Nucleus accumbens (tissue), 56 donors: ENCODE results near the gene GSTM1.
"Not testable (repeated sequence)": the region's sequence is repeated elsewhere in the genome, so short reads cannot be mapped to it uniquely, and the experiment has no call there.

ENCODE experiments used
- DNase-seq, 56 donors: peaks; one replicate each; lab custom pipeline; 2025; lab: John Stamatoyannopoulos, UW

The GSTM1 gene

DNA sequence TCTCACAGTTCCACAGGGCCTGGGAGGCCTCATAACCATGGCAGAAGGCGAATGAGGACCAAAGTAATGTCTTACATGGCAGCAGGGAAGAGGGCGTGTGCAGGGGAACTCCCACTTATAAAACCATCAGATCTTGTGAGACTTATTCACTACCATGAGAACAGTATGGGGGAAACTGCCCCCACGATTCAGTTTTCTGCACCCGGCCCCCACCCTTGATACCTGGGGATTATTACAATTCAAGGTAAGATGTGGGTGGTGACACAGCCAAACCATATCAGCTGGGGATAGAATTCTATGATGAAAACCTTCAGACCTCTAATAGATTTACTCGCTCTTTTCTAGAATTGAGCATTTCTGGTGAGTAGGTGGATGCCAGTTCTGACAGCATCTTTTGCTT lies 6.8 kb downstream of the GSTM1 start:
- DNase-seq: peak in 5 of 56 donors; percentile 11 to 57 (median 21)

DNA sequence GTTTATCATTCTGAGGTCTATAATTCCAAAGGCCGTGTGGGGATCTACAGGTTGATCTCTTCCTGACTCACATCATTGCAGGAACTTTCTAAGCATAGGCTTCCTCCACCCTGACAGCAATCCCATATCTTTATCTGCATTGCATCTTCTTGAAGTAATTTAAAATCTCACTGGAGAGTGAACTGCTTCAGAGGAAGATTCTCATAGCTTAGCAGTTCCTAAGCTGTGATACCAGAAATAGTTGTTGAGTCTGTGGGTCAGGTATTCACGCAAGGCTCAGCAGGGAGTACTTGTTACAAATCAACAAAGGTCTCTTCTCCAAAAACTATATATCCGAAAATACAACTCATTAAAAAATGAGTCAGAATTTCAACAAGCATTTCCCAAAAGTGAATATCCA lies 7.5 kb downstream of the GSTM1 start:
- DNase-seq: not testable (repeated sequence)

DNA sequence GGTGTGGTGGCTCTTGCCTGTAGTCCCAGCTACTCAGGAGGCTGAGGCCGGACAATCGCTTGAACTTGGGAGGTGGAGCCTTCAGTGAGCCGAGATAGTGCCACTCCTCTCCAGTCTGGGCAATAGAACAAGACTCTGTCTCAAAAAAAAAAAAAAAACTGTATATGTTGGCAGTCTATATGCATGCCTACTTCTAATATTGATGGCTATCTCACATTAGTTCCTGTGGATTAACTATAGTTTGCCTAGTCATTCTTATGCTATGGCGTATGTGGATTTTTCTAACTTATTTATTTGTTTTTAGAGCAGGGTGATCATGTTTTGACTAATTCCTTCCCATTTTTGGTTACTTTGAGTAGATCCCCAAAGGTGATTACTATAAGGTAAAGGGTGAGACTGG lies 9.4 kb downstream of the GSTM1 start:
- DNase-seq: no peak

DNA sequence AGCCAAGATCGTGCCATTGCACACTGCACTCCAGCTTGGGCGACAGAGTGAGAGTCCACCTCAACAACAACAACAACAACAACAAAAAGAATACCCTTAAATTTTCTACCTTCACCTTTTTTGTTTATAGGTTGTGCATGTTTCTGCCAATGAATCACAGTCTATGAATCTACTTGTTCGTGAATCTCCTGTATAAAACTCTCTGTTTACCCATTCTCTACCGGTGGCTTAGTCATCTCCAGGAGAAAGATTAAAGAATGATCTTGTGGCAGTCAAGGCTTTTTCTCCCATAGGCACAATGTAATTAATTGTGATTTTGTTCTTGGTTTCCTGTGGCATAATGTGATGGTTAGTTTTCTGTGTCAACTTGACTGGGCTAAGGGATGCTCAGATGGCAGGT lies 10.2 kb downstream of the GSTM1 start:
- DNase-seq: not testable (repeated sequence)

DNA sequence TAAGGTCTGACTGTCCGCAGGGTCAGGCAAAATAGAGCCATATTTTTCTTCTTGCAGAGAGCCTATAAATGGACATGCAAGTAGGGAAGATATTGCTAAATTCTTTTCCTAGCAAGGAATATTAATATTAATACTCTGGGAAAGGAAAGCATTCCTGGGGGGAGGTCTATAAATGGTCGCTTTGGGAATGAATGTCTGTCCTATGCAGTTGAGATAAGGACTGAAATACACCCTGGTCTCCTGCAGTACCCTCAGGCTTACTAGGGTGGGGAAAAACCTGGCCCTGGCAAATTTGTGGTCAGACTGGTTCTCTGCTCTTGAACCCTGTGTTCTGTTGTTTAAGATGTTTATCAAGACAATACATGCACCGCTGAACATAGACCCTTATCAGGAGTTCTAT lies 15.3 kb downstream of the GSTM1 start:
- DNase-seq: not testable (repeated sequence)

DNA sequence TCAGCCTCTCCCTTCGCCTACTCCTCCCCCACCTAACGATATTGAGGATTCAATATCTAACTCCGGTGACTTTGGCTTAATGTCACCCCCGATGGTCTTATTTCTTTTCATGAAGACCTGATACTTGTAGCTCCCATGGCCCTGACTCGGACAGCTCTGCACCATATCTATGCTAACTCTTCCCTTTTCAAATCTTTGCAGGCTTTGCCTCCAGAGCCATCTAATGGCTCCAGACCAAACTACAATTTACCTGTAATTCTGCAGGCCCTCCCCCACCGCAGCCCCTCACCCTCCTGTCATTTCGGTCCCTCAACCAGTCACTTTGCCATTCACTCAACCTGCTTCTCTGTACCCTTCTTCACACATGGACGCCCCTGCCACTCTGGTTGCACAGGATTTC lies 16.6 kb downstream of the GSTM1 start:
- no peak for DNase-seq

DNA sequence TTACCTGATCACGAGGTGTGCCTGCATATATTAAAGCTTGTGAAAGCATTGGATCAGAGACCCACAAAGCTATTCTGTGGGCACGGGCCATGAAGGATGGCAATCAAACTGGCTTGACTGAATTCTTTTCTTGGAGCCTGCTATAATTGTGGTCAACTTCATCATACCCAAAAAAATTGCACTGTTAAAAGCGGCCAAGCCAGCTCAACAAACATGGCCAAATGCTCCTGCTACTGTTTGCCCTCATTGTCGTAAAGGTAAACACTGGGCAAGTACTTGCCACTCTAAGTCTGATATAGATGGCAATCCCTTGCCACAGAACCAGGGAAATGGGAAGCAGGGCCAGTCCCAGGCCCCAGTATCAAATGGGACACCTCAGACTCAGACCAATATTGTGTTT lies 17.8 kb downstream of the GSTM1 start:
- DNase-seq: no peak

DNA sequence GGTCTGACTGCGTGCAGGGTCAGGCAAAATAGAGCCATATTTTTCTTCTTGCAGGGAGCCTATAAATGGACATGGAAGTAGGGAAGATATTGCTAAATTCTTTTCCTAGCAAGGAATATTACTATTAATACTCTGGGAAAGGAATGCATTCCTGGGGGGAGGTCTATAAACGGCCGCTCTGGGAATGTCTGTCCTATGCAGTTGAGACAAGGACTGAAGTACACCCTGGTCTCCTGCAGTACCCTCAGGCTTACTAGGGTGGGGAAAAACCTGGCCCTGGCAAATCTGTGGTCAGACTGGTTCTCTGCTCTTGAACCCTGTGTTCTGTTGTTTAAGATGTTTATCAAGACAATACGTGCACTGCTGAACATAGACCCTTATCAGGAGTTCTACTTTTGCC lies 21.3 kb downstream of the GSTM1 start:
- DNase-seq: not testable (repeated sequence)

DNA sequence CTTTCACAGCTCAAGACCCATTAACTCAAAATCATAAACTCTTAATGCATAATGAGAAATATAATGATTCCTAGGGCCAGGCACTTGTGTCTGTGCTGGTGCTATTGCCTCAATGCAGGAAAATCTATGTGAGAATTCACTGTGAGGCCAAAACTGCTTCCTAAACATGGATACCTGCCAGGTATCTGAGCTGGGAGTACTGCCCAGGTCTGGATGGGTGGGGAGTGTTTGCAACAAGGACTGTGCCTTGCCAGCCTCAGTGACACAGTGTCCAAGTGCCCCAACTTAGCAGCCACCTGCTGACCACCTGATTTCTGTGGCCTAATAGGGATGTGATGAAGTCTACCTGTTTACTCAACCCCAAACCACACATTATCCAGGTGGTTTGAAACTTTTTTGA lies 22.2 kb downstream of the GSTM1 start:
- DNase-seq: not testable (repeated sequence)

DNA sequence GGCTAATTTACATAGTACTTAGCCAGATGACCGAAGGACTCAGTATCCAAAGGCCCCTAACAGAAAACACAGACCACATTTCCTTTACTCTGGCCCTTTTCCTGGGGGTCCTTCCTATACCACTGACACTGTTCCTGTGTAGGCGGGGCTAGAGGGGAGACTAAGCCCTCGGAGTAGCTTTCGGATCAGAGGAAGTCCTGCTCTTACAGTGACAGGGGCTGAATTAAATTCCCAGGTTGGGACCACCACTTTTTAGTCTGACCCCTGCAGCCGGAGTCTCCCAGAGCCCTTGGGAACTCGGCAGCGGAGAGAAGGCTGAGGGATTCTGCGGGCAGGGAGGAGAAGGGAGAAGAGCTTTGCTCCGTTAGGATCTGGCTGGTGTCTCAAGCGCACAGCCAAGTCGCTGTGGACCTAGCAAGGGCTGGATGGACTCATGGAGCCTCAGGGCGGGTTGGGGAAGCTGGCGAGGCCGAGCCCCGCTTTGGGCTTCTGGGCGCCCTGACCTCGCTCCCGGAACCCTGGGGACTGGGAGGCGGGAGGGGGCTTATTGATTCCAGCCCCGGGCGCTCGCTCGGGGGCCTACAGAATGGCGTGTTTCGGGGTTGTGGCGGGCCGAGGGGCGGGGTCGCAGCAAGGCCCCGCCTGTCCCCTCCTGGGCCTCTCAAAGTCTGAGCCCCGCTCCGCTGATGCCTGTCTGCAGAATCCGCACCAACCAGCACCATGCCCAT lies 24.1 kb downstream of the GSTM1 start, which contains the start of gene GSTM5:
GSTM5 (plus strand) TSS at position 659 of the 728 bp plus-strand sequence; CDS start at position 721, 62 bp downstream.
- peak in 1 of 56 donors; percentile 46 for DNase-seq

DNA sequence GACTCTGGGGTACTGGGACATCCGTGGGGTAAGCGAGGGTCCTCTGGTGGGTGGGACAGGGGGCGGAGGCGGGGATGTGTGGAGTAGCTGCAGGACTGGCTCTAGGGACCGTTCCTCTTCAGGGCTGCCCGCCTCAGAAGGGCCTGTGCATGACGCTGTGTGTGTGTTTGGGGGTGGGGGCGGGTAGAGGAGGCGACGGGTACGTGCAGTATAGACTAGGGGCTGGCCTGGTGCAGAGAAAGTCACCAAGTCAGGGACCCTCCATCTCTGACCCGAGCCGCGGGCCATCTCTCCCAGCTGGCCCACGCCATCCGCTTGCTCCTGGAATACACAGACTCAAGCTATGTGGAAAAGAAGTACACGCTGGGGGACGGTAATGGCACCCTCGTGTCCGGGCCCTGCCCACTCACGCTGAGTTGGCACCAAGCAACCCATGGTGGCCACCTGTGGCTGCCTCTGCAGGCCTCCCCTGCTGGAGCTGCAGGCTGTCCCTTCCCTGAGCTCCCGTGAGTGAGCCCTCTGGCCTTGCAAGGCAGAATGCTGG lies 24.8 kb downstream of the GSTM1 start:
- DNase-seq: no peak

DNA sequence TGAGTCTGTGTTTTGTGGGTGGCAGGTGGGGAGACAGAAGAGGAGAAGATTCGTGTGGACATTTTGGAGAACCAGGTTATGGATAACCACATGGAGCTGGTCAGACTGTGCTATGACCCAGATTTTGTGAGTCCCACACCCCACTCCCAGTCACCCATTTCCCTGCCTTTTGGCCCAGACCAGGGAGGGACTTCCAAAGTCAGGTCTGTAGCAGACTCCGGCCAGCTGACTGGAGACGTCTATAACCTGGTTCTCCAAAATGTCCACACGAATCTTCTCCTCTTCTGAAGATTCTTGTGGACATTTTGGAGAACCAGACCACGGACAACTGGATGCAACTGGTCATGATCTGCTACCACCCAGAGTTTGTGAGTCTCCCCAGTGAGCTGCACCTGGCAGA lies 26.0 kb downstream of the GSTM1 start:
- DNase-seq: no peak

DNA sequence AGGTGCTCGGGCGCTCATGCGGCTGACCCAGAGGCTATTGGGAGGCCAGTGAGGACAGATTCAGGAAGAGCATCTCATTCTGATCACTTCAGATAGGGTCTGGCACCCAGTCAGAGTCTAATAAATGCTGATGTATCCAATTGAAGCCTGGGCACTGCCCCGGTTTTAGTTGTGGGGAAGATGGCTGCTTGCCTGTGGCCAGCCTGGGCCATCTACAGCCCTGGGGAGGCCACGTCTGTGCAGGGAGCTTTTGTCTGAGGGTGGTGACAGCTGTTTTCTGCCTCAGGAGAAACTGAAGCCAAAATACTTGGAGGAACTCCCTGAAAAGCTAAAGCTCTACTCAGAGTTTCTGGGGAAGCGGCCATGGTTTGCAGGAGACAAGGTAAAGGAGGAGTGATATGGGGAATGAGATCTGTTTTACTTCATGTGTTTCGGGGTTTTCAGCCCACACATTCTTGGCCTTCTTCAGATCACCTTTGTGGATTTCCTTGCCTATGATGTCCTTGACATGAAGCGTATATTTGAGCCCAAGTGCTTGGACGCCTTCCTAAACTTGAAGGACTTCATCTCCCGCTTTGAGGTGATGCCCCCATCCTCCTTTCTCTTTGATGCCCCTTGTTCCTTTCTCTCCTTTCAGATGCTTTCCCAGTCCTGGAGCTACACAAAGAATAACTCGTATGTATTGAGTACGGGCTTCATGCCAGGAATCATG lies 27.2 kb downstream of the GSTM1 start:
- DNase-seq: no peak

DNA sequence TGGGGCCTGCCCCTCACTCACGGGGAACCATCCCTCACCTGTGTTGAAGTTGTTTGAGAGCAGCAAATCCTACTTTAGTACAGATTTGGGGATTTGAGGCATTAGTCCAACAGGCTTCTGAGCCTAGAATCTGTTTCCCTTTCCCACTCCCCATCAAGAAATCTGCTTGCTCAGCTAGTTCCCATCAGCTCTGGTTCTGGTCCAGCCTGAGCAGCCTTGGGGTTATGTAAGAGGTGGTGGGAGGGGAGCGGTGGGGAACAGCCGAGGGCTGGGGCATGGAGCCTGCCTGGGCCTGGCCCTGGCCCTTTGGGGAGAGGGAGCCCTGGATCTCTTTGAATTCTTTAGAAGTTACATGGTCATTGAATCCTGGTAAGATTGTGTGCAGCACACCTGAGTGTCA lies 28.5 kb downstream of the GSTM1 start:
- no peak for DNase-seq

DNA sequence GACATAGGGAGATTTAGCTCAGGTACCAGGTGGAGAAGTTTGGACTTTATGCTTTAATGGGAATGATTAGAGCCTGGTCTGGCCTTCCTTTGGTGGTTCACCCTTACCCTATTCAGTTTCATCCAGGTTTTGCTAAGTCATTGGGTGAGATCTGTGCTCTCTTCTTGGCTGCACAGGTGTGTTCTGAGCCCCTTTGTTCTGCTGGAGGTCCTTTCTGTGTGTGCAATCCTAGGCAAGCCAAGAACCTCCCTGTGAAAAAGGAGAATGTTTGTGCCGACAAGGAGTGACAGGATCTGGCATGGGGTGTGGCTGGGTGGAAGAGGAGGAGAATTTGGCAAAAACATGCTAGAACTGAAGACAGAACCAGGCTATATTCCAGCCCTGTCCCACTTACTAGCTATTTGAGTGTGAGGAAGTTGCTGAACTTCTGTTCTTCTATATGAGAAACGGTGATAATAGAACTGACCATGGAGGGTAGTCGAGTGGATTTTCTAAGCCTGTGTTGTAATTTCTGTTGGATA lies 29.0 kb downstream of the GSTM1 start:
- DNase-seq: no peak

DNA sequence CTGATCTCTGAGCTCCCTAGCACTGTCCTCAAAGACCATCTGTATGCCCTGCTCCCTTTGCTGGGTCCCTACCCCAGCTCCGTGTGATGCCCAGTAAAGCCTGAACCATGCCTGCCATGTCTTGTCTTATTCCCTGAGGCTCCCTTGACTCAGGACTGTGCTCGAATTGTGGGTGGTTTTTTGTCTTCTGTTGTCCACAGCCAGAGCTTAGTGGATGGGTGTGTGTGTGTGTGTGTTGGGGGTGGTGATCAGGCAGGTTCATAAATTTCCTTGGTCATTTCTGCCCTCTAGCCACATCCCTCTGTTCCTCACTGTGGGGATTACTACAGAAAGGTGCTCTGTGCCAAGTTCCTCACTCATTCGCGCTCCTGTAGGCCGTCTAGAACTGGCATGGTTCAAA lies 30.1 kb downstream of the GSTM1 start:
- no peak for DNase-seq

DNA sequence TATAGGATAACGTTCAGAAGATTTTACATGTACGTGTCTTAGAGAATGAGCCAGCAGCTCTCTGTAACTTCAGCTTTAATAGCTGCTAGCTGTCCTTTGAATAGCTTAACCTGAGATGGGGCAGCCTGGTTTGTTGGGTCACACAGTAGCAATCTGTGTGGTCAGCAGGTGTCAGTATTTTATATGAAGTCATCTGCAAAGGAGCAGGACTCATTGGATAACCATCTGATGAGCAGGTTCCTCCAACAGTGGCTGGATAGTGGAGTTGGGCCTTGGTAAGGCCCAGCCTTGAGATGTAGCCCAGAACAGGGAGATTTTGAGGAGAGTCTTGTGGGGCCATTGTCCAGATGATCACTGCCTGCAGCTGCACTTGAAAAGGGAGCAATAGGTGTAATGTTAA lies 30.9 kb downstream of the GSTM1 start:
- no peak for DNase-seq

DNA sequence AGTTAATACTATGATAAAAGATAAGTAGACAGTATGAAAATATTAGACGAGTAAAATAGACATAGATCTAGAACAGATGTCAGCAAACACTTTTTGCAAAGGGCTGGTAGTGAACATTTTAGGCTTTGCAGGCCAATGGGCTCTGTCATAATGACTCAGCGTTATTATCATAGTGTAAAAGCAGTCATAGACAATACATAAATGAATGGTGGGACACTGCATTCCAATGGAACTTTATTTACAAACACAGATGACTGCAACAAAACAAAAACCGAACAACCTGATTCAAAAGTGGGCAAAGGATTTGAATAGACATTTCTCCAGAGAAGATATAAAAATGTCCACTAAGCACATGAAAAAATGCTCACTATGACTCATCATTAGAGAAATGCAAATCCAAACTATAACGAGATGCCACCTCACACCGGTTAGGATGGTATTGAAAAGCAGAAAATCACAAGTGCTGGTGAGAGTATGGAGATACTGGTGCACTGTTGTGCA lies 31.8 kb downstream of the GSTM1 start:
- DNase-seq: no peak

DNA sequence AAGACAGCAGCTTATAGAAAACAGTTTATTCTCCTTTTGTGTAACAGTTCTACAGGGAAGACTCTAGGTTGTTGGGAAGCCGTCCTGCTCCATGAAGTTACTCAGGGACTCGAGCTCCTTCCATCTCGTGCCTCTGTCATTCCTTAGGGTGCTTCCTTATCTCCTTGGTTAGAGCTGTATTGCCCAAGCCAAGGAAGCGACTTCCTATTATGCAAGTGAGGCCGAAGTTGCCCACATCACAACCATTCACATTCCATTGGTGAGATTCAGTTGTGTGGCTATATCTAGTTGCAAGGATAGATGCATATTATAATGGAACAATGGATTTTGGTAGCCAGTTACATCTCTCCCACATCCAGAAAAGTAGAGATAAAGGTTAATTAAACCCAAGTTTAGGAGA lies 33.4 kb downstream of the GSTM1 start:
- no peak for DNase-seq

DNA sequence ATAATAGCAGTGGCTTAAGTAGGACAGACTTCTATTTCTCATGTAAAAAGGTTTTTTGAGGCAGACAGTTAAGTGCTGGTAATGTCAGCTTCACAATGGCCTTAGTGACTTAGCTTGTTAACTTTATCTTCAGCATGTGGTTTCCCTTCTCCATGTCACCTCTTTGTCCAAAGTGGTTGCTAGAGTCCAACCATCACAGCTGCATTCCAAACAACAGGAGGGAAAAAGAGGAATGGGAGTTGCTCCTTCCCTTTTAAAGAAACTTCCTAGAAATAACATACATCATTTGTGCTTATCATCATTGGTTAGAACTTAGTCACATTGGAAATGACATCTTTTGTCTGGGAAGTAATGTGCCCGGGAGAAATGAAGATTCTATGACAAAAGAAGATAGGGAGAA lies 34.4 kb downstream of the GSTM1 start:
- no peak for DNase-seq

DNA sequence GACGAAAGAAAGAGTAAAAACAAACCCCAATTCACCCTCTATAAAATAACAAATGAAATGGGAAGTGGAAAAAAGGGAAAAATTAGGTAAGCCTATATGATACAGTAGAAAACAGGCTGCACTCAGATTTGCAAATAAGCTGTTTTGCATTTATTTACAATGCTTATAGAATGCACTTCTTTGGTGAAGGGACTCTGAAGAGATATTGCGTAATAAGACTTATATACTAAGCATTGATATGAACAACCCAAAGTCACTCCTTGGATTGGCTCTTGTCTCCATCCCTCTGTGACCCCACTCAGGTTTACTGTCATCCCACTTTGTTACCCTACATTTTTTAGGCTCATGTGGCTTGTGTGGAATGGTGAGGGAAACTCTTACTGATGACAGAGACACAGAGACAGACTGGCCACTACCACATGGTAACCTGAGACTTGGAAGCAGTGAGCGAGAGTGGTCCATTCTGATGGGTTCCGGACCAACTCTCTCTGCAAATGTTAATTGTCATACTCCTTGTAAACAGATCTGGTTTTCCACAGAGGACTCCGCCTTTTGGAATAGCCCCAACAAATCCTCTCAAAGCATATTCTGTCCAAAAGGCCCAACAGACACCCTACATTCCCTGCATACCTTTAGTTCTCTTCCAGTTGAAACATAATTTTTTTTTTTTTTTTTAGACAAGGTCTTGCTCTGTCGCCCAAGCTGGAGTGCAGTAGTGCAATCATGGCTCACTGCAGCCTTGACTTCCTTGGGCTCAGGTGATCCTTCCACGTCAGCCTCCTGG lies 35.5 kb downstream of the GSTM1 start:
- DNase-seq: no peak
